Right lobe of liver (tissue), 4 donors: ENCODE data around the gene KCND3.

Experiments used
- POLR2A ChIP-seq: fragments of 450-650 bp; IDR thresholded peaks from one replicate; pipeline ENCODE4 v1.6.1; 2017; ENCODE audit warnings: antibody characterized with exemption, mild to moderate bottlenecking
- TF ChIP-seq, protein P1 (sequence below), 4 donors: fragments of 200-600 bp in 3 of 4; fragments of 450-650 bp in 1 of 4; IDR thresholded peaks; one replicate each; pipeline versions ENCODE4 v1.5.1 to v1.8.0; 2016 to 2022; ENCODE audit warnings: antibody characterized with exemption in 4 of 4, mild to moderate bottlenecking in 2 of 4
- donor health status: DM: no; HTN: no; CAD: no.
- donor health status: DM: no; HTN: no; CAD: no.
- donor health status: DM: no; HTN: yes; CAD: no.

DNA sequence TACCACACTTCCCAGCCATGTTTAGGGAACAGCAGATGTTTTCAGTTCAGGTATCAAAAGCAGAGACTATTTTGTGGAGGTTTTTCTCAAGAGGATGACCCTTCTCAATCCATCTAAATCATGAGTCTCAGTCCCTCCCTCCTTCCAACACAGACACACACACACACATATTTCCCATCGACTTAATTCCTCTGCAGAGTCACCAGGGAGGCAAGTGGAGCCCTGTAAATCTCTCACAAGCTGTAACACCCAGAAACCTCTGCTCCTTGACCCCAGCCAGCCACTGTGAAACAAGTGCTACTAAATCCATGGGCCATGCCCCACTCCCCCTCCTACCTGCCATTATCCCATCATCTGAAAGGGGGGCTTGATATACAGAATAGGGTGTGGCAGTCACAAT lies 10.6 kb upstream of the KCND3 start:
- TF ChIP-seq, protein P1, sequence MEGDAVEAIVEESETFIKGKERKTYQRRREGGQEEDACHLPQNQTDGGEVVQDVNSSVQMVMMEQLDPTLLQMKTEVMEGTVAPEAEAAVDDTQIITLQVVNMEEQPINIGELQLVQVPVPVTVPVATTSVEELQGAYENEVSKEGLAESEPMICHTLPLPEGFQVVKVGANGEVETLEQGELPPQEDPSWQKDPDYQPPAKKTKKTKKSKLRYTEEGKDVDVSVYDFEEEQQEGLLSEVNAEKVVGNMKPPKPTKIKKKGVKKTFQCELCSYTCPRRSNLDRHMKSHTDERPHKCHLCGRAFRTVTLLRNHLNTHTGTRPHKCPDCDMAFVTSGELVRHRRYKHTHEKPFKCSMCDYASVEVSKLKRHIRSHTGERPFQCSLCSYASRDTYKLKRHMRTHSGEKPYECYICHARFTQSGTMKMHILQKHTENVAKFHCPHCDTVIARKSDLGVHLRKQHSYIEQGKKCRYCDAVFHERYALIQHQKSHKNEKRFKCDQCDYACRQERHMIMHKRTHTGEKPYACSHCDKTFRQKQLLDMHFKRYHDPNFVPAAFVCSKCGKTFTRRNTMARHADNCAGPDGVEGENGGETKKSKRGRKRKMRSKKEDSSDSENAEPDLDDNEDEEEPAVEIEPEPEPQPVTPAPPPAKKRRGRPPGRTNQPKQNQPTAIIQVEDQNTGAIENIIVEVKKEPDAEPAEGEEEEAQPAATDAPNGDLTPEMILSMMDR (IDR thresholded peaks at IDR 0.05), result no peak
- no peak for TF ChIP-seq POLR2A
